Neuronal stem cell (in vitro differentiated cells): ENCODE results near the gene SRC.

Experiments used
- DNase-seq: peaks from one replicate; pipeline ENCODE4 v3.0.0-alpha.2; 2013; ENCODE audit warnings: low spot score
- H2AFZ ChIP-seq: one replicate; pipeline ENCODE4 v1.6.1; 2013; ENCODE audit warnings: mild to moderate bottlenecking, low read length, inconsistent platforms
- H2AK5ac ChIP-seq: 2 replicates; pipeline ENCODE4 v1.6.1; 2013; ENCODE audit warnings: low read depth, mild to moderate bottlenecking, inconsistent platforms, low read length, moderate library complexity, mixed read lengths
- H2BK120ac ChIP-seq: 2 replicates; pipeline ENCODE4 v1.6.1; 2013; ENCODE audit warnings: low read depth, mild to moderate bottlenecking, inconsistent platforms, low read length, moderate library complexity, mixed read lengths
- H2BK12ac ChIP-seq: one replicate; pipeline ENCODE4 v1.6.1; 2013; ENCODE audit warnings: low read length, inconsistent platforms
- H2BK15ac ChIP-seq: 2 replicates; pipeline ENCODE4 v1.6.1; 2013; ENCODE audit warnings: mild to moderate bottlenecking, low read length, inconsistent platforms, mixed read lengths
- H2BK5ac ChIP-seq: one replicate; pipeline ENCODE4 v1.6.1; 2013; ENCODE audit warnings: inconsistent platforms, mild to moderate bottlenecking, low read length, moderate library complexity
- H3K14ac ChIP-seq: one replicate; pipeline ENCODE4 v1.6.1; 2013; ENCODE audit warnings: low read length, inconsistent platforms
- H3K18ac ChIP-seq: 2 replicates; pipeline ENCODE4 v1.6.1; 2013; ENCODE audit warnings: low read length, inconsistent platforms
- H3K23ac ChIP-seq: 2 replicates; pipeline ENCODE4 v1.6.1; 2013; ENCODE audit warnings: low read depth, mild to moderate bottlenecking, mixed read lengths, low read length, inconsistent platforms; ENCODE audit not compliant: poor library complexity
- H3K27ac ChIP-seq: replicated peaks from 3 replicates; pipeline ENCODE4 v1.5.1; 2013; ENCODE audit warnings: low read length, inconsistent platforms
- H3K27me3 ChIP-seq, 3 experiments: 2 replicates each; pipeline ENCODE4 v1.6.1; 2013; ENCODE audit warnings: low read length in 3 of 3, mild to moderate bottlenecking in 2 of 3, inconsistent platforms in 1 of 3, low read depth in 1 of 3, mixed read lengths in 1 of 3, moderate library complexity in 1 of 3; ENCODE audit not compliant: control insufficient read depth in 3 of 3, insufficient read depth in 3 of 3
- H3K36me3 ChIP-seq, 2 donors: replicated peaks in 1 of 2; 2 replicates each; pipeline ENCODE4 v1.6.1; 2013; ENCODE audit warnings: low read length in 2 of 2; ENCODE audit not compliant: control insufficient read depth in 2 of 2, insufficient read depth in 2 of 2
- H3K4ac ChIP-seq: 2 replicates; pipeline ENCODE4 v1.6.1; 2013; ENCODE audit warnings: inconsistent platforms, mild to moderate bottlenecking, low read length, moderate library complexity
- H3K4me1 ChIP-seq, 2 donors: 1 replicate in 1 of 2; 2 replicates in 1 of 2; pipeline ENCODE4 v1.6.1; 2013; ENCODE audit warnings: low read length in 2 of 2, low read depth in 1 of 2; ENCODE audit not compliant: control insufficient read depth in 2 of 2, insufficient read depth in 1 of 2
- H3K4me2 ChIP-seq: one replicate; pipeline ENCODE4 v1.6.1; 2013; ENCODE audit warnings: mild to moderate bottlenecking, low read length, inconsistent platforms; ENCODE audit not compliant: insufficient read depth, poor library complexity, severe bottlenecking
- H3K4me3 ChIP-seq, 2 donors: 2 replicates each; pipeline ENCODE4 v1.5.1; 2013; ENCODE audit warnings: low read length in 2 of 2, mild to moderate bottlenecking in 2 of 2, inconsistent platforms in 1 of 2, moderate library complexity in 1 of 2
- H3K79me1 ChIP-seq: one replicate; pipeline ENCODE4 v1.6.1; 2013; ENCODE audit warnings: low read depth, mild to moderate bottlenecking, inconsistent platforms, low read length, moderate library complexity
- H3K9ac ChIP-seq: one replicate; pipeline ENCODE4 v1.6.1; 2013; ENCODE audit warnings: mild to moderate bottlenecking, low read depth, low read length, inconsistent platforms; ENCODE audit not compliant: poor library complexity
- H3K9me3 ChIP-seq, 2 donors: replicated peaks in 1 of 2; 2 replicates each; pipeline versions ENCODE3 to v1.6.1; 2013; ENCODE audit warnings: low read length in 2 of 2, mild to moderate bottlenecking in 2 of 2, inconsistent platforms in 1 of 2, low read depth in 1 of 2, mixed read lengths in 1 of 2, moderate library complexity in 1 of 2; ENCODE audit not compliant: control insufficient read depth in 2 of 2, insufficient read depth in 1 of 2
- H4K8ac ChIP-seq: one replicate; pipeline ENCODE4 v1.6.1; 2013; ENCODE audit warnings: low read depth, mild to moderate bottlenecking, inconsistent platforms, low read length, moderate library complexity
- H4K91ac ChIP-seq: one replicate; pipeline ENCODE4 v1.6.1; 2013; ENCODE audit warnings: low read length, low read depth, mild to moderate bottlenecking, inconsistent platforms; ENCODE audit not compliant: poor library complexity
- WGBS, 2 donors: extraction: QIAGEN DNeasy Blood & Tissue Kit; methylation state at CpG; one replicate each; pipeline ENCODE4 v1.1.7; 2013; ENCODE audit warnings: missing lambda C conversion rate in 2 of 2, mixed read lengths in 1 of 2; ENCODE audit not compliant: insufficient read length in 2 of 2, insufficient replicate concordance in 1 of 2; ENCODE audit errors: extremely low coverage in 2 of 2; 5-methylcytosine and 5-hydroxymethylcytosine counted together

Gene SRC

GRCh38 chr20:37390891-37391525 is 45.1 kb downstream of the SRC start:
- Histone ChIP-seq H3K9ac (no peak overlapping the region), H3K14ac (no peak overlapping the region), H4K91ac (no peak overlapping the region), H2AFZ (no peak overlapping the region), H3K4me2 (no peak overlapping the region), H3K9me3 (no peaks in the 10 kb centered on the region), H2BK5ac (no peak overlapping the region), H4K8ac (no peak overlapping the region), H3K18ac (peak overlapping the region; percentile 30), H3K27me3 (no peaks in the 10 kb centered on the region), H3K79me1 (peaks cover 11% of the 10 kb centered on the region), H3K4me3 (no peak overlapping the region), H2BK120ac (no peak overlapping the region), H2BK12ac (peak overlapping the region; percentile 75), H2BK15ac (no peak overlapping the region), H3K36me3 (peaks cover 25 to 35% of the 10 kb centered on the region in 2 donors), H3K23ac (no peak overlapping the region), H3K27ac (peak overlapping the region; percentile 24), H3K4me1 (peaks cover 28 to 38% of the 10 kb centered on the region in 2 donors), H2AK5ac (peak overlapping the region; percentile 8), H3K4ac (no peak overlapping the region)
- no peak for DNase-seq
- no CpG with 5 or more reads among the region's 12 CpGs for WGBS, 2 donors

- H3K36me3 ChIP-seq: peaks cover 16 to 26% of the 10 kb centered on the region in 2 donors
- no peak overlapping the region for H3K23ac ChIP-seq
- no peak overlapping the region for H2BK120ac ChIP-seq
- no peak overlapping the region for H3K9ac ChIP-seq
- no peaks in the 10 kb centered on the region for H3K27me3 ChIP-seq
- H2BK5ac ChIP-seq: no peak overlapping the region
- no peak overlapping the region for H3K4ac ChIP-seq
- no peak overlapping the region for H3K14ac ChIP-seq
- H2AFZ ChIP-seq: no peak overlapping the region
- peak overlapping the region; percentile 1 for H2BK15ac ChIP-seq
- H4K91ac ChIP-seq: no peak overlapping the region
- DNase-seq: no peak
- H3K27ac ChIP-seq: no peak overlapping the region
- peak overlapping the region; percentile 100 for H2AK5ac ChIP-seq
- H3K79me1 ChIP-seq: peaks cover 5% of the 10 kb centered on the region
- no peak overlapping the region for H2BK12ac ChIP-seq
- peak overlapping the region; percentile 54 for H3K18ac ChIP-seq
- no peaks in the 10 kb centered on the region for H3K9me3 ChIP-seq
- H3K4me3 ChIP-seq: no peak overlapping the region
- no peak overlapping the region for H4K8ac ChIP-seq
- no CpG with 5 or more reads among the region's 16 CpGs for WGBS, 2 donors
- no peak overlapping the region for H3K4me2 ChIP-seq
- peaks cover 38 to 49% of the 10 kb centered on the region in 2 donors for H3K4me1 ChIP-seq
These were observed 46.7 kb downstream of the SRC start for GRCh38 chr20:37392441-37393195.

- Histone ChIP-seq H3K36me3 (peaks cover 18 to 31% of the 10 kb centered on the region in 2 donors), H3K79me1 (peaks cover 10% of the 10 kb centered on the region), H3K4ac (peak overlapping the region; percentile 28), H3K27me3 (no peaks in the 10 kb centered on the region), H4K91ac (peak overlapping the region; percentile 81), H2BK15ac (peak overlapping the region; percentile 82), H3K27ac (peak overlapping the region; percentile 96), H3K9ac (peak overlapping the region; percentile 64), H2BK120ac (peak overlapping the region; percentile 37), H3K4me2 (no peak overlapping the region), H2AK5ac (peak overlapping the region; percentile 100), H3K4me3 (no peak overlapping the region), H3K14ac (peak overlapping the region; percentile 59), H2BK12ac (peak overlapping the region; percentile 91), H3K18ac (peak overlapping the region; percentile 92), H3K9me3 (no peaks in the 10 kb centered on the region), H2AFZ (no peak overlapping the region), H2BK5ac (peak overlapping the region; percentile 72), H3K23ac (peak overlapping the region; percentile 40), H4K8ac (no peak overlapping the region), H3K4me1 (peaks cover 38 to 49% of the 10 kb centered on the region in 2 donors)
- WGBS, 2 donors: no CpG with 5 or more reads among the region's 11 CpGs
- no peak for DNase-seq
These were observed 47.4 kb downstream of the SRC start for GRCh38 chr20:37393196-37393862.
